AG08395 (cell line): ENCODE measurements around the gene TNFAIP2.
"Not testable (repeated sequence)": the region's sequence is repeated elsewhere in the genome, so short reads cannot be mapped to it uniquely, and the experiment has no call there.

ENCODE experiments used
- DNase-seq: peaks from one replicate; pipeline ENCODE4 v3.0.0; 2012; ENCODE audit warnings: mixed read lengths, low spot score

TNFAIP2 gene

DNA sequence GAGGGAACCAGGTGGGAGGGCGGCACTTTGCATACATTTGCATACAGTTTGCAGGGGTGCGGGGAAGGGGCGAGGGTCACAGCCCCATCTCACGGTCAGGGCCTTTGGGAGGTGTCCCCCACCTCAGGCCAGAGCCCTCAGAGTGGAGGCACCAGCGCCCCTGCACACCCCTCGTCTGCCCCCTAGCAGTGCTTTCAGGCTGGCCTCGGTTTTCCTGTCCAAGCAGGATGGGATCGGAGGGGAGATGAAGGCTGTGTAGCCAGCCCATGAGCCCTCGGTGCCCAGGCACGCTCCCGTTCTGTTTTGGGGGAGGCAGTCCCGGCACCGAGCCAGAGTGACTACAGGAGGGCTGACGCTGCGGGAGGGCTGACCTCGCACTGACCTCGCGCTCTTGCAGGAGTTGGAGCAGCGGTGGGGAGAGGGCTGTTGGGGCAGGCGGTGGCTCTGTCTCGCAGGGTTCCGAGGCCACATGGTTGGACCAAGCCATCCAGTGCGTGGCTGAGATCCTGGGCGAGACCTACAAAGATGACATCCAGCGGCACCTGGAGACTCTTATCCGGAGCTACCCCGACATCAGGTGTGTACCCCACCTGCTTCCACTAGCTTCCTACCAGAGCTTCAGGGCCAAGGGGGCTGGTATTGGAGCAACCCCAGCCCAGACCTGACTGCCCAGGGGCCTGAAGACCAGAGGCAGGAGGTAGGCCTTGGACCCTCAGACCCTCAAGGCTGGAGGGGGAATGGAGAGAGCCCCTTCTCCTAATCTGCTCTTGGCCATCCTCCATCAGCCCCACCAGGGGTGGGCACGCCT, 15.1 kb upstream of the TNFAIP2 start:
- no peak for DNase-seq

DNA sequence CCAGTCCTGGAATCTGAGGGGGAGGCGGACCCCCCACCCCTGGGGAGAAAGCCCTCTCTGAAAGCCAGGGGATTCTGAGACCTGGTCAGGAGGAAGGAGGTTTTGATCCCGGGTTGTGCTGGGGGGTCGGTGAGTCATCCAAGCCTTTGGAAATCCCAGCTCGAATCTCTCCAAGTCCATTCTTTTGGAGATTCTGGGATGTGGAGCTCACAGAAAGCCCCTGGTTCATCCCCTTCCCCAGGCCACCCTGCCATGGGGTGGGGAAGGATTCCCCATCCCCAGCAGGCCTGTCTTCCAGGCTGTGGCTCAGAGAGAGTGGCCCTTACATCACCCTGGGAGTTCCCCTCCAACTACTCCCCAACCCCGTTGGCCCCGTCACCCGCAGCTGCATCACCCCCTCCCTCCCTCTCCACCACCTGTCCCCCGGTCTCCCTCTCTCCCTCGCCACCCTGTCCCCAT, 14.5 kb upstream of the TNFAIP2 start:
- no peak for DNase-seq

DNA sequence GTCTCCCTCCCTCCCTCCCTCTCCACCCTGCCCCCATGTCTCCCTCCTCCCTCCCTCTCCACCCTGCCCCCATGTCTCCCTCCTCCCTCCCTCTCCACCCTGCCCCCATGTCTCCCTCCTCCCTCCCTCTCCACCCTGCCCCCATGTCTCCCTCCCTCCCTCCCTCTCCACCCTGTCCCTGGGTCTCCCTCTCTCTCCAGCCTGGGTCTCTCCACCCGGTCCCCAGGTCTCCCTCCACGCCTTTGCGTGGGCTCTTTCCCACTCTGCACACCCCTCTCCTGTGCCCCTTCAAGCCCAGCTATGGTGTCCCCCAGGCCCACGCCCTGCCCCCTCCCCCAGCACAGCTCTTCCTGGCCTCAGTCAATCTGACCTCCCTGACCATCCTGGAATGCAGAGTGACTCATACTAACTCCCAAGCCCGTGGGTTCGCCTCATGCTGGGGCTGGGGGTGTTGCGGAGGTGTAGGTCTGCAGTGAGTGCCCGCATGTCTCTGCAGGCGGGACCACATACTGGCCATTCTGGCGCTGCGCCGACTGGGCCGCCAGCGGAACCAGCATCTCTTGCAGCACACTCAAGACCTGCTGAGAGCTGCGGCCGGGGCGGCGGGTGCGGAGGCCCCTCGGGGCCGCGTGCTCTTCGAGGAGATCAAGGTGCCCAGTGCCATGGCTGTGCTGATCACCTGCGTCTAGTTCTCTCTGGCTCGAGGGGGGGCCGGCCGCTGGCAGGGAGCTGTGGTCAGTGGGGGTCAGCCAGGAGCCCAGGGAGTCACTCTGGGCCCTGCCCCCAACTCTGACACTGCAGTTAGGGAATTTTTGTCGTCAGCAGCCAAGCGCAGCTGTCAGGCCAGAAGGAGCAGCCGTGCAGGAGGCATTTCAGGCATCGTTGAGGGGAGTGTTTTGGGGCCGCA, 13.5 kb upstream of the TNFAIP2 start:
- peak; percentile 49 for DNase-seq

DNA sequence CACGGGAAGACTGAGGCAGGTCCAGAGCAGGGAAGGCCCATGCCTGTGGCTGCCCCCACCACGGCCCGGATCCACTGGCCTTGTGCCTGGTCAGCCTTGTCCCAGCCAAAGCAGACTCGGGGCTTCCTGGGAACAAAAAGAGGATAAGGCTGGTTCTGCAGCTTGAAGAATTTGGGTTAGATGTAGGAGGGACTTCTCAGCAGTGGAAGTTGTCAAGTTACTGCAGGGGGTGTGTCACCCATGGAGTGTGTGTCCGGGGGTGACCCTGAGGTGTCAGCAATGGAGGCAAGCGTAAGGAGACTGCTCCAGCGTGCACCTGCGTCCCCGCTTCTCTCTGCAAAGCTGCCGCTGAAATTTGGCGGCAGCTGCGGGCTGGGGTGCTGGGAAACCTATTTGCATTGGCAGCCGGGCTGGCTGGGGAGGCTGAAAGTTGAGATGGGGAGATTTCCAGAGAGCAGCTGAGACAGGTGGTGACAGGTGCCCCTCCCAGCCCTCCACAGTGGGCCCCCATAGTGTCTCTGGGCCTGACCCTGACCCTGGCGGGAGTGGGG, 12.5 kb upstream of the TNFAIP2 start:
- DNase-seq = no peak

DNA sequence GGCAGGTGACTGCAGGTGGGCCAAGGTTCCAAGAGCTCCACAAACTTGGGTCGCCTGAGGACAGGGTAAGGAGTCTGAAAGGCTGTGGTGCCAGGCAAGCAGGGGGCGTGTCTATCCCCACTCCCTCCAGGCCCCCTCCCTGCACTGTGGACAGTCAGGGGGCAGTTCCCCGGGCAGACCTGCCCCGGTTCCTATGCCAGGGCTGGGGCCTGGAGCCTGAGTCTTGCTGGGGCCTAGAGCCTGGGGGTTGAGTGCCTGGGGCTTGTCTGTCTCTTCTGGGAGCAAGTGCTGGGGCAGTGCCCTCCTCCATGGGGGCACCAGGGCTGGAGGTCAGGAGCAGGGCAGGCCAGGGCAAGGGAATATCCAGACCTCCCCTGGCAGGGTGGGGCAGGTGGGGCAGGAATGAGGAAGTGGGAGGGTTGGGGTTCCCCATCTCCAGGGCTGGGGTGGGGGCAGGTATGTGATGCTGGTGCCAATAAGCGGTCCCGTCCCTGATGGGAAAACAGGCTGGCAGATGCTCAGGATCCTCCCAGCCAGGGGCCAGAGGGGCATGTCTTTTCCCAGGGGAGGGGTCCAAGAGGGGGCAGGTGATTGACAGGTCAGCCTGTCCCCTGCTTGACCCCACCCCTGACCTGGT, 11.9 kb upstream of the TNFAIP2 start:
- no peak for DNase-seq

DNA sequence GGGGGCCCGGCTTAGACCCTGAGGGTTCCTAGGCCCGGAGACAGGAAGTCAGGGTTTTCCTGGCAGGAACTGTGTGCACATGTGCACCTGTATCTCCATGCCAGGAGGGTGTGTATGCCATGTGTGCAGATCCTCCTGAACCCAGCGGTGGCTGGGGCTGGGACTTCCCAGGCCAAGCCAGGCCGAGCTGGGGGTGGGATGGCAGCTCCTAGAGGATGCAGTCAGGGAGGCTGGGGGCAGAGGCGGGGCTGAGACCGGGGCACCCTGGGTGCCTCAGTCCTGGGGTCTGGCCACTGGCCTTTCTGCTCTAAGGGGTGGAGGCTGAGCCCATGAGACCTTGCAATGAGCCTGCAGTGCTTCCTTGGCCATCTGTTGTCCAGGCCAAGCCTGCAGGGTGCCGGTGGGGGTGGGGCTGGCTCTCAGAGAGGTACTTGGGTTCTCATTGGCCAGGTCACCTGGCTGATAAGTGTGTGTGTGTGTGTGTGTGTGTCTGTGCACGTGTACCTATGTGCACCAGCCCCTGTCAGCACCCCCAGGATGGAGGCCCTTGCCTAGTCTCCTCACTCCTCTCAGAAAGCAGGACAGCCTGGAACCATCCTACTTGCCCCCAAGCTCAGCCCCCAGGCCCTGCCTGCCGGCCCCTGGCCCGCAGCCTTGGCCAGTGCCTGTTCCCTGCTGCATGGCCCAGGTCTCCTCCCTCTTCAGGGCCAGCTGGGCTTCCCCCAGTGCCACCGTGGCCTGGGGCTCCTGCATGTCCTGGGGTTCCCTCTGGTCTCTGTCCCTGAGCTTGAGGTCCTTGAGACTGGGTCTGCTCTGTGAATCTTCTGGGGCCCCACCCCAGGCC, 10.6 kb upstream of the TNFAIP2 start:
- DNase-seq = no peak

DNA sequence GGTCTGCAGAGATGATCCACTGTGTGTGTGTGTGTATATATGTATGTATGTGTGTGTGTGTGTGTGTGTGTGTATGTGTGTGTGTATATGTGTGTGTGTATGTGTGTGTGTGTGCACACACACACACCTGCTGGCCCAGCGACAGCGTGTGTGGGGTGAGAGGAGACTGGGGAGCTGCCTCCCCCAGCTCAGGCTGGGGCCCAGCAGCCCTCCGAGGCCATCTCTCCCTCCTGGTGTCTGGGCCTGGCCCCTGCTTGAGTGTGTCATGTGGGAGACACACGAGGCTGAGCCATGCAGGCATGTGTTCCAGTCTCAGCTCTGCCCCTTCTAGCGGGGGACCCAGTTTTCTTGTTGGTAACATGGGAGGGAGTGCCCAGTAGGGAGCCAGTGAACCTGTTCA, 10.0 kb upstream of the TNFAIP2 start:
- no peak for DNase-seq

DNA sequence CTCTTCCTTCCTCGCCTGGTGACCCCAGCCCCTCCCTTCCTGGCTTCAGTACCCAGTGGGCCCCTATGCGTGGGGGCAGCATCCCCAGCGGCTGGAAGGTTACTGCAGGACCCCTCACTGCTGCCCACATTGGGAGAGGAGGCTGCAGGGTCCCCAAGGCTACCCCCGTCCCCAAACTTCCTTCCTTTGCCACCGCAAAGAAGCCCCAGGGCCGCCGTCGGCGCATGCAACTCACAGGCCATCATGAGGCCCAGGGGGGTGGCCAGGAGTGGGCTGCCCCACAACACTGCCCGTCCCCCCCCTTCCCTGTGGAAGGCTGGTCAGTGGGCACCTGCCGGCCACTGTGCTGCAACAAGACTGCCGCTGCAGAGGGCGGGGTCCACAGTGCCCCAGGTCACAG, 9.5 kb upstream of the TNFAIP2 start:
- no peak for DNase-seq

DNA sequence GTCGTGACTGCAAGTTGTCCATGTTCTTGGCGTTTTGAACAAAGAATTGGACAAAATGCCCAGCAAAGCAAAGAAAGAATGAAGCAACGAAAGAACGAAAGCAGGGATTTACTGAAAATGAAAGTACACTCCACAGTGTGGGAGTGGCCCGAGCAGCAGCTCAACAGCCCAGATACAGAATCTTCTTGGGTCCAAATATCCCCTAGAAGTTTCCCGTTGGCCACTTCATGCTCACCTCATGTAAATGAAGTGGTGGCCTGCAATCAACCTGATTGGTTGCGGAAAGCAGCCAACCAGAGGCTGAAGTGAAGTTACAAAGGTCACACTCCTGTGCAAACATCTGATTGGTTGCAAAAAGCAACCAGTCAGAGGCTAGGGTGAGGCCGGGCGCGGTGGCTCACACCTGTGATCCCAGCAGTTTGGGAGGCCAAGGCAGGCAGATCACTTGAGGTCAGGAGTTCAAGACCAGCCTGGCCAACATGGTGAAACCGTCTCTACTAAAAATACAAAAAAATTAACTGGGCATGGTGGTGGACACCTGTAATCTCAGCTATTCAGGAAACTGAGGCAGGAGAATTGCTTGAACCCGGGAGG, 8.1 kb upstream of the TNFAIP2 start:
- DNase-seq = not testable (repeated sequence)

DNA sequence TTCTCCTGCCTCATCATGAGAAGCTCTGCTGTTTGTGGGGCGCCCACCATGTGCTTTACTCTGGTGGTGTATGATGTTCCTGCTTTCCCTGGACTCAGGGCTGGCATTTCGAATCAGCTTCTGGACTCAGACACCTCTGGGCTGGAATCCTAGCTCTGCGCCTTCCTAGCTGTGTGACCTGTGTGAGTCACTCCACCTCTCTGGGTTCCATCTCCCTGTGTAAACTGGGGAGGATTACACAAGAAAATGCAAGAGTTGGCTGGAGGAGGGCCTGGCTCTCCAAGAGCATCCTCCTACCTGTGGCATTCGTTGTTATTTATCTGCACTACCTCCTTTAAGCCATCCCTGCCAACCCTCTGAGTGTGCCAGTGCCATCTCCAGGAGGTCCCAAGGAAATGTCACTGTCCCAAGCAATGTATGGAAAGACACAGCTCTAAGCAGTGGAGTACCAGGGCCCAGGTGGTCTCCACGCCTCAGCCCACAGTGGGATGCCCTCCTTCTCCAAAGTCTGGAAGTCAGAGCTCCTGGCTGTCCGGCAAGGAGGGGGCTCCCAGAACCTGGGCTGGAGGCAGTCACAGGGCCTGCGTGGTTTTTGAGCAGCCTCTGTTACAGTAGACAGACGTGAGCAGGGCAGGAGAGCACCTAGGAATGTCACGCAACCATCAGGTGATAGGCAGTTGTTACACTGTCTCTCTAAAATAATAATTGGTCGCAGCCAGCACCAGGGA, 7.3 kb upstream of the TNFAIP2 start:
- no peak for DNase-seq

DNA sequence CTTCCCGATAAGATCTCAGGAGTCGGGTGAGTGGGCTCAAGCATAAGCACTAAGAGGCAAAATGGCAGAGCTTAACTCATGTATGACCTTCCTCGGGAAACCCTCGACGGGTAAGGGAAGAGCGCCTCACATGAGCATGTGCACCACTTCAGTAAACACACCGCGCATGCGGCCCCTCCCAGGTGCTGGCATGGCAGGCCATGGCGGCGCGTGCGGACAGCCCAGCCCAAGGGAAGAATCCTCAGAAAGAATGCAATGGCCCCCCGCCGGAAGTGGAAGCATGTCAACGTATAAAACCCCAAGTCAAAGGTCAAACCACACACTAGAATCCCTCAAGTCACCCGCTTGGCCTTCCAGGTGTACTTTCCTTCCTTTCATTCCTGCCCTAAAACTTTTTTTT, 6.6 kb upstream of the TNFAIP2 start:
- no peak for DNase-seq

DNA sequence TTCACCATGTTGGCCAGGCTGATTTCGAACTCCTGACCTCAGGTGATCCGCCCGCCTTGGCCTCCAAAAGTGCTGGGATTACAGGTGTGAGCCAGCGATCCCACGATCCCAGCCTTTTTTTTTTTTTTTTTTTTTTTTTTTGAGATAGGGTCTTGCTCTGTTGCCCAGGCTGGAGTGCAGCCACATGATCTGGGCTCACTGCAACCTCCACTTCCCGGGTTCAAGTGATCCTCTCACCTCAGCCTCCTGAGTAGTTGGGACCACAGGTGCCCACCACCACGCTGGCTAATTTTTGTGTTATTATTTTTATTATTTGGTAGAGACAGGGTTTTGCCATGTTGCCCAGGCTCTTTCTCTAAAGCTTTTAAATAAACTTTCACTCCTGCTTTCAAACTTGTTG, 5.8 kb upstream of the TNFAIP2 start:
- not testable (repeated sequence) for DNase-seq

DNA sequence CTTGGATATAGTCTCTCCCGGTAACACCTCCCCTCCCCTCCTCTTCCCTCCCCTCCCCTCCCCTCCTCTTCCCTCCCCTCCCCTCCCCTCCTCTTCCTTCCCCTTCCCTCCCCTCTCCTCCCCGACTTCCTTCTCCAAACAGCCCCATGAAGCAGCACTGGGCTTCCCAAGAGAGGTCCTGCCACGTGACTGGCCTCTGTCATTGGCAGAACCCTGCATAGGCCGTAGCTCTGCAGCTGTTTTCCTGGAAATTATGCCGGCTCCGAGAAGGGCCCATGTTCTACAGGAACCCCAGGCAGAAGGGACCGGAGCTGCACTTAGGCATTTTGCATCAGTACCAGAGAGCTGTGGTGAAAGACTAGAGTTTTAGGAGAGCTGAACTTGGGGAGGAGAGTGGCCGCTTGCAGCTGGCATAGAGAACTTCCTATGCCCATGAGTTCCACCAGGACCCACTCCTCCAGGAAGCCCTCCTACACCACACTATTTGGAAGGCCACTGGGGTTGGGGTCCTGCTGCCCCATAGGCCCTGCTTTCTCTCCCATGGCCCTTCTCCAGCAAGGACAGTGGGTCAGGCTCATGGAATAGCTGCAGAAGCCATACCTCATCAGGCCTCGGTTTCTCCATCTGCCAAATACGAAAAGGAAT, 5.1 kb upstream of the TNFAIP2 start:
- no peak for DNase-seq

DNA sequence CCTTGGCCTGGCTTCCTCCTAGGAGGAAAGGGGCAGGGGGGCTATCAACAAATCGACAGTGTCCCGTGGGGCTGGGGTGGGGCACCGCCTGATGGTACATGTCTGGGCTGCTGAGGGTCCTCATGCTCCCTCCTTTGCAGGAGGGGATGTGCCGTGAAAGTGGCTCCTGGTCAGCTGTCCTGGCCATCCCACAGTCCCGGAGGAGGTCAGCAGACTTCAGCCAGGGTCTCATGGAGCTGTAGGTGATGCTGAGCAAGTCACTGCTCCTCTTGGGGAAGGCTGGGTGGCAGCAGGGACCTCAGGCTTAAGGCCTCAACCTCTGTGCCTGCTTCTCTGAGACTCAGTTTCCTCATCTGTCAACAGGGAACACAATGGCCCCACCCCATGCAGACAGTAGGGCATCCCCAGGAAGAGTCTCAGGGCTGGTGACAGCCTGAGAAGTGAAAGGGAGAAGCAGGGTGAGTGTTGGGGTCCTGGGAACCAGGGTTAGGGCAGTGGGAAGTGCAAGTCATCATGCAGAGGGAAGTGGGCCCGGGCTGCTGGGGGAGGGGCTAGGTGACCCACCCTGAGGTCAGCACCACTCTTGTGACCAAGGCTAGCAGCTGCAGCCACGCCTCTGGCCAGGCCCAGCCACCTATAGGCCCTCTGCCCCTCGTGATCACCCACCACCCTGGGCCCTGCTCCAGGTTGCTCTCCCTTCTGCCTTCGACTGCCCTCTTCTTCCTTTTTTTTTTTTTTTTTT, 4.4 kb upstream of the TNFAIP2 start:
- DNase-seq = no peak

DNA sequence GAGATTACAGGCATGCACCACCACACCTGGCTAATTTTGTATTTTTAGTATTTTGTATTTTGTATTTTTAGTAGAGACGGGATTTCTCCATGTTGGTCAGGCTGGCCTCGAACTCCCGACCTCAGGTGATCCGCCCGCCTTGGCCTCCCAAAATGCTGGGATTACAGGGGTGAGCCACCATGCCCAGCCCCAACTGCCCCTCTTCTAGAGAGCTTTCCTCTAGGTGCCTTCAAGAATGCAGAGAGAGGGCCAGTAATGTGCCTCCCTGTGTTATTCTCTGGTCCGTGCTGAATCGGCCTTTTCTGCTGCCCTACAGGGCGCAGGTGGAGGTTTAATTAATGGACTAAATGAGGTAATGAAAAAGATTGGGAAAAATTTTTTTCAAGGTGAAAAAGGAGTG, 3.7 kb upstream of the TNFAIP2 start:
- not testable (repeated sequence) for DNase-seq

DNA sequence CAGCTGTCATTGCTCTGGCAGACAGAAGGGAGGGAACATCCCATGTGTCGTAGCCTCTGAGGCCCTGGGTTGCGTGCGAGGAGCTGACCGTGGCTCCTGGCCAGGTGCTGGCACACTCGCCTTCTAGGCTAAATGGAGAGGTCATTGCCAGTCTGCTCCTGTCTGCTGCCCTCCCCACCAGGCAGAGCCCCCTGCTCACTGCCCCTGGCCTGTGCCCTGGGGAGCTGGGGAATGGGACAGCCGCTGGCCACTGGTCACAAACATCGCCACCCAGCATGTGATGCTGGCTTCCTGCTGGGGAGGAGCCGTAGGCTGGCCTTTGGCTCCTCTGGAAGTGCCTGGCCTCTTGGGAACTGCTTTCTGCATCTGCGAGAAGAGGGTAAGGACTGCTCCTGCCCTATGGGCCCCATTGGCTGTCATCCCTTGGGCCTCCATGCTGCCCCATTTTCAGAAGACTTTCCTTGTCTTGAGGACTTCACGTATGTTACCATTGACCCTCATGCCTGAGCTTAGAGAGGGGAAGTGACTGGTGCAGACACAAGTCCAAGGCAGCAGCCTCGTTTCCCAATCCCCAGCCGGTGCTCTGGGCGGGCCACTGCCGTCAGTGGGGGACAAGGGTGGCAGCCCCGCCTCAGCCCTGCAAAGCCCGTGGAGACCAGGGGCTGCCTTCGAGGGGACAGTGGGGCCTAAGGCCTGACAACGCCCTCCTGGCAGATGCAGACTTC, 2.0 kb upstream of the TNFAIP2 start:
- no peak for DNase-seq

DNA sequence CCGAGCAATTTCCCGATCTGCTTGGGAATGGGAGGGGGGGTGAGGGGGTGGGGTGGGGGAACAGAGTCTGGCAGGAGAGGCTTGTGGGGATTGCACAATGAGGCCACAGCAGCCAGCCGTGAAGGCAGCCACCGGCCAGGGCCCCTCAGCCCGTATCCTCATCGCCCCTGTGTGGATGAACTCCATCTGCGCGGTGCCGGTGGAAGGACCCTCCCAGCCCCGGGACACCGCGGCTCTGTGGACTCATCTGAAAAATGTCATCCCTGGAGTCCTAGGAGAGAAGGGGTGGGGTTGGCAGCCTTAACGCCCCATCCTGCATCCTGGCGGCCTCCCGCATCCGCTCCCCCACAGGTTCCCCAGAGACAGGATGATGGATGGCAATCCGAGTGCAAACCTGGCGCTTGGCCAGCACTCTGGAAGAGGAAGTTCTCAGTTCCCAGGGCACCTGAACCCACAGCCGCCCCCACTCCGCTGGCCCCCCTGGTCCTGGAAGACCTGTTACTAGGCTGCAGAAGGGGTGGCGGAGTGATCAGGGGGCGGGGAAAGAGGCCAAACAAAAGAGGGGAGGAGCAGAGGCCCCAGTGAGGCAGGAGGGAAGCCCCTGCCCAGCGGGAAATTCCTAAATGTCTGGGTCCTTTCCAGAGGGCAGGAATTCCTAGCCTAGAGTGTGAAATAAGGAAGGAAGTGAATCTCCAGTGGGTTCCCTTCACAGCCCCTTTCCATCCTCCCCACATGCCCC, 1.2 kb upstream of the TNFAIP2 start:
- DNase-seq = peak; percentile 55

DNA sequence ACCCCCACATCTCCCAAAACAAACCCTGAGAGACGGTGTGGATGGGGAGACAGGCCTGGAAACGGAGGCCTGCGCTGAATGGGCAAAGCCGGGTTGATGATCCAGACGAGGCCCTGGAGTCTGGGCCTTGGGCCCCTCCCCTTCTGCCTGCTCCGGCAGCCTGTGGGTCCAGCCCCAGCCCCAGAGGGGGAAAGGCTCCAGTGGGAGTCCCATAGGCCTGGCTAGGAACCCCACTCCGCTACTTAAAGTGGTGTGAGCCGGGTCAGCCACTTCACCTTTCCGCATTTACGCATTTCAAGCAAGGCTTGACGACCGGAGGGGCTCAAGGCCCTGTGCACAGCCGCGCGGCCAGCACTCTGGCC, 695 bp upstream of the TNFAIP2 start:
- DNase-seq = no peak
